Esophagus muscularis mucosa (tissue), 4 donors: ENCODE data around the gene SYNE1. TPM values are rescaled to one million over a fixed set of nuclear protein-coding genes. Genes with fewer than 3 reads are reported as not detected.
A peak's percentile ranks its signal among the peaks of the same experiment; 100 is the strongest.
"Not testable (repeated sequence)": the region's sequence is repeated elsewhere in the genome, so short reads cannot be mapped to it uniquely, and the experiment has no call there.

Source experiments
- DNase-seq: peaks from one replicate; pipeline ENCODE4 v3.0.0-alpha.2; 2017; ENCODE audit errors: extremely low spot score
- H3K27ac ChIP-seq, 4 donors: fragments of 200-600 bp; sonication (generic); replicated peaks in 1 of 4; 1 replicate in 3 of 4; 2 replicates in 1 of 4; pipeline ENCODE4 v1.5.1; 2016 to 2019; ENCODE audit warnings: mild to moderate bottlenecking in 1 of 4
- H3K27me3 ChIP-seq, 4 donors: fragments of 200-600 bp; sonication (generic); one replicate each; pipeline versions ENCODE4 v1.5.1 to v1.6.0; 2016 to 2019
- H3K36me3 ChIP-seq, 4 donors: fragments of 200-600 bp; sonication (generic); one replicate each; pipeline ENCODE4 v1.5.1; 2016 to 2019
- H3K4me1 ChIP-seq, 4 donors: fragments of 200-600 bp; sonication (generic); one replicate each; pipeline ENCODE4 v1.5.1; 2016 to 2019
- H3K4me3 ChIP-seq, 4 donors: fragments of 200-600 bp; sonication (generic); 1 replicate in 2 of 4; 2 replicates in 2 of 4; pipeline ENCODE4 v1.5.1; 2016 to 2019; ENCODE audit warnings: mild to moderate bottlenecking in 4 of 4, moderate library complexity in 1 of 4
- H3K9me3 ChIP-seq, 4 donors: fragments of 200-600 bp; sonication (generic); 1 replicate in 3 of 4; 2 replicates in 1 of 4; pipeline ENCODE4 v1.5.1; 2016 to 2019
- EP300 ChIP-seq: sonication (generic); formaldehyde crosslinking; IDR thresholded peaks from one replicate; pipeline ENCODE4 v1.6.1; 2017; ENCODE audit warnings: antibody characterized with exemption
- POLR2A ChIP-seq: fragments of 450-650 bp; IDR thresholded peaks from one replicate; pipeline ENCODE4 v1.6.1; 2017; ENCODE audit warnings: antibody characterized with exemption, moderate library complexity, mild to moderate bottlenecking, low read depth
- POLR2AphosphoS5 ChIP-seq, 2 donors: sonication (generic); formaldehyde crosslinking; IDR thresholded peaks; one replicate each; pipeline ENCODE4 v1.6.1; 2017; ENCODE audit warnings: antibody characterized with exemption in 2 of 2
- WGBS: methylation state at CpG from one replicate; pipeline ENCODE4 v1.1.5; 2018; 5-methylcytosine and 5-hydroxymethylcytosine counted together
- intact Hi-C: fragments of 100-400 bp; cut with DNase I; formaldehyde crosslinking; loops from one replicate; pipeline ENCODE4 v1.15.1; 2023
- total RNA-seq, 4 donors: library from RNA; depleted of rRNA; stranded (reverse); fragments of >200 nt; gene quantifications; one replicate each; pipeline versions ENCODE4 v1.1.0 to v1.2.1, GENCODE V29; 2016
- TF ChIP-seq, protein P1 (sequence below), 3 experiments: fragments of 200-600 bp in 2 of 3; fragments of 450-650 bp in 1 of 3; sonication (generic) in 2 of 3; IDR thresholded peaks; one replicate each; pipeline ENCODE4 v1.5.1; 2017 to 2019; ENCODE audit warnings: antibody characterized with exemption in 3 of 3, mild to moderate bottlenecking in 2 of 3, moderate library complexity in 1 of 3

The SYNE1 gene
- total RNA-seq, 4 donors from 2014 or later: 151 to 196 (median 170) TPM

DNA sequence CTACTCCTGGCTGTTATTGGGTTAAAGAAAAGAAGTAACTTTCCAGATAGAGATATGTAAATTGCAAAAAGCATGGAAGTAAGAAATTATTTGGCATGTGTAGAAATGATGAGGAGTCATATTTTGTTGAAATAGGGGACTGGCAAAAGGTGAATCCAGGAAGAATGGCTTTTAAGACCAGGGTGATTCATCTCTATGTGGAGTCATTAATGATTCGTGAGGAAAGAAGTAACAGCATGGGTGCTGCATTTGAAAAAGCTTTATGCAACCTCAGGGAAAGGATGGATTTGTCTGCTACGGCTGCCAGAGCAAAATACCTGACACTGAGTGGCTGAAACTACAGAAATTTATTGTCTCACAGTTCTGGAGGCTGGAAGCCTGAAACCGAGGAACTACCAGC, 14.8 kb upstream of the SYNE1 start:
- Histone ChIP-seq H3K27me3 (no peaks in the 10 kb centered on the region), H3K27ac (no peak overlapping the region), H3K36me3 (no peaks in the 10 kb centered on the region), H3K4me3 (no peak overlapping the region), H3K4me1 (peaks cover 0 to 17% (median 14%) of the 10 kb centered on the region in 4 donors), H3K9me3 (no peaks in the 10 kb centered on the region)
- intact Hi-C loops: no loop called here
- 82% methylated on average over 3 of the region's 3 CpGs for WGBS
- no peak for DNase-seq
- TF ChIP-seq POLR2A: no peak
- TF ChIP-seq, protein P1, sequence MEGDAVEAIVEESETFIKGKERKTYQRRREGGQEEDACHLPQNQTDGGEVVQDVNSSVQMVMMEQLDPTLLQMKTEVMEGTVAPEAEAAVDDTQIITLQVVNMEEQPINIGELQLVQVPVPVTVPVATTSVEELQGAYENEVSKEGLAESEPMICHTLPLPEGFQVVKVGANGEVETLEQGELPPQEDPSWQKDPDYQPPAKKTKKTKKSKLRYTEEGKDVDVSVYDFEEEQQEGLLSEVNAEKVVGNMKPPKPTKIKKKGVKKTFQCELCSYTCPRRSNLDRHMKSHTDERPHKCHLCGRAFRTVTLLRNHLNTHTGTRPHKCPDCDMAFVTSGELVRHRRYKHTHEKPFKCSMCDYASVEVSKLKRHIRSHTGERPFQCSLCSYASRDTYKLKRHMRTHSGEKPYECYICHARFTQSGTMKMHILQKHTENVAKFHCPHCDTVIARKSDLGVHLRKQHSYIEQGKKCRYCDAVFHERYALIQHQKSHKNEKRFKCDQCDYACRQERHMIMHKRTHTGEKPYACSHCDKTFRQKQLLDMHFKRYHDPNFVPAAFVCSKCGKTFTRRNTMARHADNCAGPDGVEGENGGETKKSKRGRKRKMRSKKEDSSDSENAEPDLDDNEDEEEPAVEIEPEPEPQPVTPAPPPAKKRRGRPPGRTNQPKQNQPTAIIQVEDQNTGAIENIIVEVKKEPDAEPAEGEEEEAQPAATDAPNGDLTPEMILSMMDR (IDR thresholded peaks at IDR 0.05): no peak
- no peak for TF ChIP-seq POLR2AphosphoS5 (IDR thresholded peaks at IDR 0.05)
- TF ChIP-seq EP300: no peak

DNA sequence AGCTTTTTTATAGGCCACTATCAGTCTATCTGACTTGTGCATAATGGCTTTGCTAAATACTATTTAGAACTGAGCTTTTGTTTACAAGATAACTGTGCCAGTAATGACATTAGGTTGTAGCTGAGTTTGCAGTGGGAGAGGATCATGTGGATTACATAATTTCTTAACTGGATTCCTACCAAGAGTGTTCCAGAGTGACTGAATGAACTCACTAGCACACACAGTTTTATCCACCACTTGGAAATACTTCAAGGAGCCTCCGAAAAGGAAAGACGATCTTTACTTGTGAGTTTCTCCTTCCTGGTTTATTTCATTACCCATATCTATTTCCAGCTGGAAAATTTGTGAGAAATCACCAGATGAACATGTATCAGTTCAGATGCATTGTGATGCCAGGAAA, 10.9 kb upstream of the SYNE1 start:
- intact Hi-C loops: loop anchor here (5.0 kb wide), 1 partner anchor 96 kb away; no protein-coding TSS in a partner anchor
- 52% methylated on average over 2 of the region's 2 CpGs for WGBS
- TF ChIP-seq POLR2AphosphoS5 (IDR thresholded peaks at IDR 0.05) (no peak), POLR2A (no peak)
- TF ChIP-seq, protein P1 (IDR thresholded peaks at IDR 0.05): no peak
- H3K9me3 ChIP-seq: no peaks in the 10 kb centered on the region
- H3K4me3 ChIP-seq: no peak overlapping the region
- H3K27me3 ChIP-seq: no peaks in the 10 kb centered on the region
- H3K4me1 ChIP-seq: peaks cover 0 to 32% (median 27%) of the 10 kb centered on the region in 4 donors
- DNase-seq: no peak
- H3K27ac ChIP-seq: peak overlapping the region in 2 of 4 donors; percentile 47 to 48
- no peaks in the 10 kb centered on the region for H3K36me3 ChIP-seq

- intact Hi-C loops: loop anchor here (2.0 to 5.0 kb wide), 2 partner anchors 20 to 94 kb away; no protein-coding TSS in a partner anchor
These were observed 9.6 kb upstream of the SYNE1 start for GRCh38 chr6:152646732-152647131.

DNA sequence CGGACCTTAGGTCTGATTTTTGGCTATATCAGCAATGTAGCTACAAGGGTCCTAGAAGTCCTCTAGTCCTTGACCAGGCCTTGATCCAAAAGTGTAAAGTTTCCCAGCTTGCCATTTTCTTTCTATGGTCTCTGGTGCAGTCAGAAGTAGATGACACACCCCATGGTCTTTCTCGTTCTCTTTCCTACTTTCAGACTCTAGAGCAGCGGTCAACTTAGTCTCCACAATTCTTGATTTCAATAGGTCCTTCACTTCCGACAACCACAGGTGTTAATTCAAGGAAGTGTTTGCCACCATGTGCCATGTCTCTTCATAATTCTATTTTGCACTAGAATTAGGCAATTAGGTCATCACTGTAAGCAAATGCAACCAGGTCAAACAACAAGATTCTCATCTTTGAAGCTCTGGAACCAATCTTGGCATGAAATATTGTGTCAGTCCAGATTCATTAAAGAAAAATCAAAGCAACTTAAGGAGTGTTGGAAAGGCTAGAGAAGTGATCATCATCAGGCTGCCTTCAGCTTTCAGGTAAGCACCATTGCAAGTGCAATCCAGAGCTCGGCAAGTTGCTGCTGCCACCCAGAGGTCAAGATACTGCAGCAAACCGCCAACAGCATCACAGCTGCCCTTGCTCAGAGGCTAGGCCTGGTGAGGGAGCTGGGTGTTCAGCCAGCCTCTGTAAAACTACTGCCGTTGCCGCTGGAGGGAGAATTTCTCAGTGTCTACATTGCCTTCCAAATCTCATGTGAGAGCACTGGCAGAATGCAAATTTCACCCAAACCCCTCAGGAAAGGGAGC, 5.6 kb upstream of the SYNE1 start:
- no peak for DNase-seq
- Histone ChIP-seq H3K4me3 (no peak overlapping the region), H3K36me3 (no peaks in the 10 kb centered on the region), H3K9me3 (no peaks in the 10 kb centered on the region), H3K4me1 (peaks cover 2 to 24% (median 16%) of the 10 kb centered on the region in 4 donors), H3K27me3 (no peaks in the 10 kb centered on the region), H3K27ac (no peak overlapping the region)
- 55% methylated on average over 8 of the region's 8 CpGs for WGBS
- intact Hi-C loops: no loop called here
- TF ChIP-seq EP300: no peak
- TF ChIP-seq, protein P1 (IDR thresholded peaks at IDR 0.05): peak; percentile 48 to 60 (median 48)

More at GRCh38 chr6:152646732-152647131, 9.6 kb upstream of the SYNE1 start:
- peak overlapping the region in 3 of 4 donors; percentile 3 to 48 (median 28) for H3K27ac ChIP-seq
- H3K4me1 ChIP-seq: peaks cover 0 to 32% (median 27%) of the 10 kb centered on the region in 4 donors
- H3K9me3 ChIP-seq, H3K4me3 ChIP-seq, H3K27me3 ChIP-seq, H3K36me3 ChIP-seq, DNase-seq: not testable (repeated sequence)
- 82% methylated on average over 4 of the region's 4 CpGs for WGBS

- Histone ChIP-seq H3K9me3 (no peaks in the 10 kb centered on the region), H3K36me3 (no peaks in the 10 kb centered on the region), H3K4me3 (peak overlapping the region; percentile 73 to 87 (median 79)), H3K27me3 (no peaks in the 10 kb centered on the region), H3K27ac (peak overlapping the region; percentile 74 to 85 (median 80)), H3K4me1 (peaks cover 8 to 29% (median 18%) of the 10 kb centered on the region in 4 donors)
- under 1% methylated on average over 43 of the region's 72 CpGs for WGBS
- intact Hi-C loops: no loop called here
- peak in 1 of 2 donors; percentile 7 for TF ChIP-seq POLR2AphosphoS5 (IDR thresholded peaks at IDR 0.05)
- no peak for TF ChIP-seq EP300
- no peak for DNase-seq
These were observed 410 bp downstream of the SYNE1 start for GRCh38 chr6:152636609-152637295.
